Body of pancreas (tissue), 4 donors: Measurements from ENCODE around the gene KRTAP10-8. TPM values are rescaled to one million over a fixed set of nuclear protein-coding genes. Genes with fewer than 3 reads are reported as not detected.

Experiments used
- ATAC-seq: fragments of 150-250 bp; one replicate; pipeline ENCODE4 v1.9.1; 2016
- DNase-seq, 4 donors: peaks; one replicate each; pipeline ENCODE4 v3.0.0-alpha.2; 2019
- H3K27ac ChIP-seq, 4 donors: fragments of 200-600 bp; sonication (generic); 1 replicate in 3 of 4; 2 replicates in 1 of 4; pipeline versions ENCODE4 v1.5.1 to v1.6.1; 2016 to 2019; ENCODE audit warnings: mild to moderate bottlenecking in 1 of 4, mixed read lengths in 1 of 4, moderate library complexity in 1 of 4
- H3K27me3 ChIP-seq, 2 donors: fragments of 200-600 bp; sonication (generic); one replicate each; pipeline ENCODE4 v1.6.0; 2016; ENCODE audit warnings: mild to moderate bottlenecking in 1 of 2
- H3K36me3 ChIP-seq, 2 donors: fragments of 200-600 bp; sonication (generic); replicated peaks in 1 of 2; 2 replicates each; pipeline ENCODE4 v1.5.1; 2016; ENCODE audit warnings: low read depth in 2 of 2; ENCODE audit not compliant: insufficient read depth in 1 of 2
- H3K4me1 ChIP-seq: fragments of 200-600 bp; sonication (generic); one replicate; pipeline ENCODE4 v1.6.0; 2016
- H3K4me3 ChIP-seq, 2 donors: fragments of 200-600 bp; sonication (generic); 1 replicate in 1 of 2; 2 replicates in 1 of 2; pipeline ENCODE4 v1.5.1; 2016 to 2019
- H3K9me3 ChIP-seq, 3 donors: fragments of 200-600 bp; sonication (generic); 1 replicate in 2 of 3; 2 replicates in 1 of 3; pipeline ENCODE4 v1.5.1; 2016
- CTCF ChIP-seq, 7 experiments: fragments of 450-650 bp in 4 of 7; fragments of 200-600 bp in 3 of 7; sonication (generic) in 3 of 7; IDR thresholded peaks; one replicate each; pipeline ENCODE4 v1.5.1; 2016 to 2019; ENCODE audit warnings: antibody characterized with exemption in 7 of 7
- POLR2A ChIP-seq, 3 donors: fragments of 450-650 bp; IDR thresholded peaks; one replicate each; pipeline ENCODE4 v1.6.1; 2016; ENCODE audit warnings: antibody characterized with exemption in 3 of 3, mild to moderate bottlenecking in 2 of 3
- WGBS, 2 donors: methylation state at CpG; one replicate each; pipeline ENCODE4 v1.1.5; 2017; 5-methylcytosine and 5-hydroxymethylcytosine counted together
- intact Hi-C: fragments of 100-400 bp; cut with DNase I; formaldehyde crosslinking; loops from one replicate; pipeline ENCODE4 v1.15.1; 2023
- total RNA-seq, 2 donors: library from RNA; depleted of rRNA; stranded (reverse); fragments of >200 nt; gene quantifications; one replicate each; pipeline ENCODE4 v1.1.0, GENCODE V29; 2016

The KRTAP10-8 gene
- total RNA-seq, 2 donors from 2014 or later: not detected

GRCh38 chr21:44583089-44583799, 28.6 kb upstream of the KRTAP10-8 start:
- H3K4me3 ChIP-seq: no peak overlapping the region
- TF ChIP-seq POLR2A (IDR thresholded peaks at IDR 0.05) (no peak), CTCF (IDR thresholded peaks at IDR 0.05) (no peak)
- WGBS, 2 donors: 15 to 16% methylated on average over 11 of the region's 11 CpGs
- no peaks in the 10 kb centered on the region for H3K36me3 ChIP-seq
- intact Hi-C loops: no loop called here
- H3K27ac ChIP-seq: no peak overlapping the region
- ATAC-seq (no peak), DNase-seq (no peak)
- H3K9me3 ChIP-seq: no peaks in the 10 kb centered on the region
- H3K27me3 ChIP-seq: no peaks in the 10 kb centered on the region
- no peaks in the 10 kb centered on the region for H3K4me1 ChIP-seq

- Histone ChIP-seq H3K4me3 (no peak overlapping the region), H3K27ac (no peak overlapping the region), H3K27me3 (no peaks in the 10 kb centered on the region), H3K9me3 (no peaks in the 10 kb centered on the region), H3K4me1 (no peaks in the 10 kb centered on the region), H3K36me3 (no peaks in the 10 kb centered on the region)
- no peak for DNase-seq
- TF ChIP-seq POLR2A (IDR thresholded peaks at IDR 0.05): no peak
- intact Hi-C loops: no loop called here
- no peak for ATAC-seq
- WGBS, 2 donors: 53 to 59% methylated on average over 6 of the region's 6 CpGs
Observed at GRCh38 chr21:44583800-44584147, 28.1 kb upstream of the KRTAP10-8 start.

- no peak for DNase-seq
- Histone ChIP-seq H3K4me1 (no peaks in the 10 kb centered on the region), H3K9me3 (no peaks in the 10 kb centered on the region), H3K36me3 (no peaks in the 10 kb centered on the region), H3K27me3 (no peaks in the 10 kb centered on the region), H3K4me3 (no peak overlapping the region), H3K27ac (no peak overlapping the region)
- intact Hi-C loops: no loop called here
- WGBS, 2 donors: 72 to 81% methylated on average over 3 of the region's 3 CpGs
- TF ChIP-seq POLR2A (IDR thresholded peaks at IDR 0.05): no peak
- TF ChIP-seq CTCF (IDR thresholded peaks at IDR 0.05): no peak
- no peak for ATAC-seq
Observed at GRCh38 chr21:44585892-44586291, 26.0 kb upstream of the KRTAP10-8 start.

GRCh38 chr21:44589094-44589493, 22.8 kb upstream of the KRTAP10-8 start:
- H3K9me3 ChIP-seq: no peaks in the 10 kb centered on the region
- H3K36me3 ChIP-seq: no peaks in the 10 kb centered on the region
- DNase-seq (no peak), ATAC-seq (no peak)
- intact Hi-C loops: no loop called here
- no peaks in the 10 kb centered on the region for H3K27me3 ChIP-seq
- no peaks in the 10 kb centered on the region for H3K4me1 ChIP-seq
- no peak overlapping the region for H3K4me3 ChIP-seq
- TF ChIP-seq POLR2A (IDR thresholded peaks at IDR 0.05): no peak
- no peak for TF ChIP-seq CTCF (IDR thresholded peaks at IDR 0.05)
- 77 to 80% methylated on average over 2 of the region's 2 CpGs for WGBS, 2 donors
- H3K27ac ChIP-seq: no peak overlapping the region

- H3K36me3 ChIP-seq: no peaks in the 10 kb centered on the region
- H3K9me3 ChIP-seq: no peaks in the 10 kb centered on the region
- 60 to 63% methylated on average over 11 to 24 of the region's 24 CpGs for WGBS, 2 donors
- no peak overlapping the region for H3K27ac ChIP-seq
- H3K4me3 ChIP-seq: no peak overlapping the region
- ATAC-seq (no peak), DNase-seq (no peak)
- H3K27me3 ChIP-seq: no peaks in the 10 kb centered on the region
- intact Hi-C loops: no loop called here
- TF ChIP-seq POLR2A (IDR thresholded peaks at IDR 0.05) (no peak), CTCF (IDR thresholded peaks at IDR 0.05) (no peak)
- H3K4me1 ChIP-seq: no peaks in the 10 kb centered on the region
Observed at GRCh38 chr21:44589586-44590305, 22.1 kb upstream of the KRTAP10-8 start.
